ENCODE results near the gene GPN3.
"Not testable (repeated sequence)": the region's sequence is repeated elsewhere in the genome, so short reads cannot be mapped to it uniquely, and the experiment has no call there.

Gene GPN3

DNA sequence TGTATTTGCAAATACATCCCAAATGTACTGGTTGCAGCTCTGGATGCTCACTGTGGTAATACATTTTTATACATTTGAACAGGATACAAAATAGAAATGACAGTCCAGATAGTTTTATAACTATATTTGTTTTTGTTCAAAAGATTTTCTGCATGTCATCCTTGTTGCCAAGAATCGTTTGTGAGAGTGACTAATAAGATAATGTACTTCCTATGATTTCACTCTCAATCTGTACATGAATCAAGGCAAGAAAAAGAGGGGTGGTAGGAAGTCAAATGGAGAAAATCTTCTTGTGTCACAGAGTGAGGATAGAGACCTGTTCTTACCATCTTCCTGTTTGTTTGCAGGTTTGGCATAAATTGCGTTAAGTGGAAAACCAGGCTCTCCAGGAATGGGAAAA is 31.8 kb downstream of the GPN3 start:
- no peak for DNase-seq

DNA sequence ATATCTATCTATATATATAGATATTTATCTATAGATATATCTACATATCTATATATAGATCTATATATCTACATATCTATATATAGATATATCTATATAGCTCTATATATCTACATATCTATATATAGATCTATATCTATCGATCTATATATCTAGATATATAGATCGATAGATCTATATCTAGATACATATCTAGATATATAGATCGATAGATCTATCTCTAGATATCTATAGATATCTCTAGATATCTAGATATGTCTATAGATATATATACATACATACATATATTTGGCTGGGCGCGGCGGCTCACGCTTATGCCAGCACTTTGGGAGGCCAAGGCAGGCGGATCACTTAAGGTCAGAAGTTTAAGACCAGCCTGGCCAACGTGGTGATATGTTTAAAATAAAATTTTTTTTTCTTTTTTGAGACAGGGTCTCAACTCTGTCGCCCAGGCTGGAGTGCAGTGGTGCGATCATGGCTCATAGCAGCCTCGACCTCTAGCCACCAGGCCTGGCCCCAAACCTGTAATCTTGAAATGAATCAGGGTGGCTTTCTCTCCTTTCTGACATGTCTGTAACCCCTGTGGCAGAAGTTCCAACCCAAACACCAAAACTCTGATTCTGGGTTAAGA is 36.0 kb downstream of the GPN3 start:
- no peak for DNase-seq

- DNase-seq = not testable (repeated sequence)
Observed at GRCh38 chr12:110429676-110430075, 38.4 kb downstream of the GPN3 start.

- no peak for DNase-seq
Observed at GRCh38 chr12:110426406-110426805, 41.7 kb downstream of the GPN3 start.

GRCh38 chr12:110424237-110424636 is 43.8 kb downstream of the GPN3 start:
- no peak for DNase-seq

GRCh38 chr12:110421701-110422100 is 46.4 kb downstream of the GPN3 start:
- no peak for DNase-seq

GRCh38 chr12:110421159-110421661 is 46.8 kb downstream of the GPN3 start:
- no peak for DNase-seq

DNA sequence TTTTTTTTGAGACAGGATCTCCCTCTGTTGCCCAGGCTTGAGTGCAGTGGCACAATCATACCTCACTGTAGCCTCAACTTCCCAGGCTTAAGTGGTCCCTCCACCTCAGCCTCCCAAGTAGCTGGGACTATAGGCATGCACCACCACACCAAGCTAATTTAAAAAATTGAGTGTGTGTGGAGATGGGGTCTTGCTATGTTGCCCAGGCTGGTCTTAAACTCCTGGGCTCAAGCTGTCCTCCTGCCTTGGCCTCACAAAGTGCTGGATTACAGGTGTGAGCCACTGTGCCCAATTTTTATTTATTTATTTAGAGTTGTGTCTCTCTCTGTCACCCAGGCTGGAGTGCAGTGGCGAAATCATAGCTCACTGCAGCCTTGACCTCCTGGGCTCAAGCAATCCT is 47.4 kb downstream of the GPN3 start:
- not testable (repeated sequence) for DNase-seq

GRCh38 chr12:110417113-110417512 is 50.9 kb downstream of the GPN3 start:
- not testable (repeated sequence) for DNase-seq

GRCh38 chr12:110410086-110410485 is 58.0 kb downstream of the GPN3 start:
- DNase-seq = not testable (repeated sequence)

DNA sequence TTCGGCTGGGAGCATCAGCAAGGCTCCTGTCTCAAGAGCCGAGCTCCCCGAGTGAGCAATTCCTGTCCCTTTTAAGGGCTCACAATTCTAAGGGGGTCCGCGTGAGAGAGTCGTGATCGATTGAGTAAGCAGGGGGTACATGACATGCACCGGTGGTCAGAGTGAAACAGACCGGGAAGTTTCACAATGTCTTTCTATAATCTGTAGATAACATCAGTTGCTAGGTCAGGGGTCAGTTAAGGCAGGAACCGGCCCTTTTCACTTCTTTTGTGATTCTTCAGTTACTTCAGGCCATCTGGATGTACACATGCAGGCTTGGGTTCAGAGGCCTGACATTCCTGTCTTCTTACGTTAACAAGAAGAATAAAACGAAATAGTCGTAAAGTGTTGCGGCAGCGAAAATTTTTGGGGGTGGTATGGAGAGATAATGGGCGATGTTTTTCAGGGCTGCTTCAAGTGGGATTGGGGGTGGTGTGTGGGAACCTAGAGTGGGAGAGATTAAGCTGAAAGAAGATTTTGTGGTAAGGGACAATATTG is 62.9 kb downstream of the GPN3 start:
- DNase-seq = not testable (repeated sequence)

DNA sequence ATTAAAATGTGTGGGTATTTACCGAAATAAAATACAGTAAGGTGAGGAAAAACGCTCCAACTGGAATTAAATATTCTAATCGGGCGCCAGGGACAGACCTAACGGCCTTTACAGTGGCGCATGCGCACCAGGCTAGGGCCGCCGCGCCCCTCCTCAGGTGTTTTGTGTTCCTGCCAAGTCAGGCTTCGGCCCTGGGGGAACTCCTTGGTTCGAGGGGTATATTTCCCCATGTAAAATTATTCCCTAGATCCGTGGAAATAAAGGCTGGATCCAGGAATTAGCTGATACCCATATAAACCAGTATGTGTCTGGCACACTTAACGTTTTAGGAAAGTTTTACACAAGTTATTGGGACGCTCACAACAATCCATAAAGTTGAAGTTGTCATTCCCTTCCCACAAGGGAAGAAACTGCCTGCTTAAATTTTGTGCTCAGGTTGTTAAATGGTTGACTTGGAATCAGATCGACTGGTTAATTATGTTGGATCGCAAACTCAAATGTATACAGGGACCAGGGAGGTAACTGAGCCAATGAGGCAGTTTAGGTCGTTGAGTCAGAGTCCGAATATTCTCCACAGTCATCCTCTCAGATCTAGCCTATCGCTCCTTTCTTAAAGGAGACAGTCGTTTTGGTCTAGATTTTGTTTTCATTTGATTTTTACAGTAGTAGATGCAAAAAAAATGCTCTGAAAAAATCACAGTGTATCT is 63.9 kb downstream of the GPN3 start:
- DNase-seq = peak; percentile 72 to 75

DNA sequence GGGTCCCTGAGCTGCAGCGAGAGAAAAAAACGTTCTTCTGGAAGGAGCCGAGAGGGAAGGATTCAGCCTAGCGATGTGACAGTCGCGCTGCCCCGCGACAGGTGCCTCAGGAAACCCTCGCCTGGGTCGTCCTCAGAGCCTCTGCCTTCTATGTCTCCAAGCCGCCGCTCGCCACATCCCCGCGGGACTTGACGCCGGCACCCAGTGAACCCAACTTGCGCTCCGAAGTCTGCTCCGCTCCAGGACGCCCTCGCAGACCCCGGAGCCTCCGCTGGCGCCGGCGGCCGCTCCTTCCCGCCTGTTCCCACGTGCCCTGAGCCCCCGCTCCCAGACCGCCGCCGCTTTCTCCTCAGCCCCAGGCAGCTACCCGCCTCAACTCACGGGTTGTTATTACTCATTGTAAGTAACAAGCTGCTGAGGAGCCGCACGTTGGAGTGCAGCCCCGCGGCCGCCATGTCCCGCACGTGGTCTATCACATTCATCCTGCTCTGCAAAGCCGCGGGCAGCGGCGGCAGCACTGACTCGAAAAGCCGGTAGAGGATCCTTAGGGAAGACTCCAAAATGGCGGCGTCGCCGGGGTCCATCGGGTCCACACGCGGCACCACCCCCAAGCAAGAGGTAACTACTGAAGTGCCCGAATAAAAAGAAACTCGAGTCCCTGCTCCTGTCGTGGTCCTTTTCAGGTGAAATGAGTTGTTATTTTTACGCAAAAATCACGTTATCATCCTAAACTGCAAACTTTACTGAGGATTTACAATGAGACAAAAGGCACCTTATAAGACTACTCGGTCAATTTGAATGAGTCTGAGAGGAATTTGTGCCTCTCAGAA is 64.7 kb downstream of the GPN3 start, which contains the start of gene ANAPC7:
Gene ANAPC7 (minus strand): TSS at position 563 of the 830 bp plus-strand sequence. CDS start 81 bp downstream, at position 482.
- DNase-seq = peak; percentile 80 to 84
